Measurements from ENCODE around the gene ZDHHC16.
A peak's percentile ranks its signal among the peaks of the same experiment; 100 is the strongest.

Gene ZDHHC16

GRCh38 chr10:97498841-97499560, 53.0 kb downstream of the ZDHHC16 start, which contains the start of gene UBTD1 (continued):
- peak; percentile 68 for TF ChIP-seq ZBTB26 (tag by site-specific recombination; optimal IDR thresholded peaks at IDR 0.05)
- TF ChIP-seq, protein P1, sequence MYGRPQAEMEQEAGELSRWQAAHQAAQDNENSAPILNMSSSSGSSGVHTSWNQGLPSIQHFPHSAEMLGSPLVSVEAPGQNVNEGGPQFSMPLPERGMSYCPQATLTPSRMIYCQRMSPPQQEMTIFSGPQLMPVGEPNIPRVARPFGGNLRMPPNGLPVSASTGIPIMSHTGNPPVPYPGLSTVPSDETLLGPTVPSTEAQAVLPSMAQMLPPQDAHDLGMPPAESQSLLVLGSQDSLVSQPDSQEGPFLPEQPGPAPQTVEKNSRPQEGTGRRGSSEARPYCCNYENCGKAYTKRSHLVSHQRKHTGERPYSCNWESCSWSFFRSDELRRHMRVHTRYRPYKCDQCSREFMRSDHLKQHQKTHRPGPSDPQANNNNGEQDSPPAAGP (tag by site-specific recombination; IDR thresholded peaks at IDR 0.05): no peak
- TF ChIP-seq ZNF155 (tag by site-specific recombination; IDR thresholded peaks at IDR 0.05): no peak
- TF ChIP-seq ZNF26 (tag by site-specific recombination; IDR thresholded peaks at IDR 0.05): no peak
- TF ChIP-seq MZF1 (tag by site-specific recombination; IDR thresholded peaks at IDR 0.05; ENCODE audit: borderline replicate concordance): 0 out of 2 replicates have a peak, but pooled peaks have one; percentile 19
- no peak for TF ChIP-seq ZNF837 (tag by site-specific recombination; IDR thresholded peaks at IDR 0.05)
- TF ChIP-seq ZNF121 (tag by site-specific recombination; IDR thresholded peaks at IDR 0.05): peak; percentile 52; the same call in 1 of the 2 replicates
- no peak for TF ChIP-seq ZNF266 (tag by site-specific recombination; IDR thresholded peaks at IDR 0.05; ENCODE audit: low read depth)
- no peak for TF ChIP-seq ZNF311 (tag by site-specific recombination; IDR thresholded peaks at IDR 0.05; ENCODE audit: borderline replicate concordance)
- no peak for TF ChIP-seq ZBTB11 (tag by site-specific recombination; conservative IDR thresholded peaks at IDR 0.05; ENCODE audit: low read depth)
- TF ChIP-seq, protein P2, sequence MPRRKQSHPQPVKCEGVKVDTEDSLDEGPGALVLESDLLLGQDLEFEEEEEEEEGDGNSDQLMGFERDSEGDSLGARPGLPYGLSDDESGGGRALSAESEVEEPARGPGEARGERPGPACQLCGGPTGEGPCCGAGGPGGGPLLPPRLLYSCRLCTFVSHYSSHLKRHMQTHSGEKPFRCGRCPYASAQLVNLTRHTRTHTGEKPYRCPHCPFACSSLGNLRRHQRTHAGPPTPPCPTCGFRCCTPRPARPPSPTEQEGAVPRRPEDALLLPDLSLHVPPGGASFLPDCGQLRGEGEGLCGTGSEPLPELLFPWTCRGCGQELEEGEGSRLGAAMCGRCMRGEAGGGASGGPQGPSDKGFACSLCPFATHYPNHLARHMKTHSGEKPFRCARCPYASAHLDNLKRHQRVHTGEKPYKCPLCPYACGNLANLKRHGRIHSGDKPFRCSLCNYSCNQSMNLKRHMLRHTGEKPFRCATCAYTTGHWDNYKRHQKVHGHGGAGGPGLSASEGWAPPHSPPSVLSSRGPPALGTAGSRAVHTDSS (tag by site-specific recombination; IDR thresholded peaks at IDR 0.05): no peak
- no peak for TF ChIP-seq MEIS1 (CRISPR knock-in tag; IDR thresholded peaks at IDR 0.05; ENCODE audit: borderline replicate concordance)
- TF ChIP-seq, protein P3, sequence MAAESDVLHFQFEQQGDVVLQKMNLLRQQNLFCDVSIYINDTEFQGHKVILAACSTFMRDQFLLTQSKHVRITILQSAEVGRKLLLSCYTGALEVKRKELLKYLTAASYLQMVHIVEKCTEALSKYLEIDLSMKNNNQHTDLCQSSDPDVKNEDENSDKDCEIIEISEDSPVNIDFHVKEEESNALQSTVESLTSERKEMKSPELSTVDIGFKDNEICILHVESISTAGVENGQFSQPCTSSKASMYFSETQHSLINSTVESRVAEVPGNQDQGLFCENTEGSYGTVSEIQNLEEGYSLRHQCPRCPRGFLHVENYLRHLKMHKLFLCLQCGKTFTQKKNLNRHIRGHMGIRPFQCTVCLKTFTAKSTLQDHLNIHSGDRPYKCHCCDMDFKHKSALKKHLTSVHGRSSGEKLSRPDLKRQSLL (tag by site-specific recombination; IDR thresholded peaks at IDR 0.05): no peak
- TF ChIP-seq ZIC2 (tag by site-specific recombination; IDR thresholded peaks at IDR 0.05): peak; percentile 94
- TF ChIP-seq ZNF24 (tag by site-specific recombination; IDR thresholded peaks at IDR 0.05): no peak
- no peak for TF ChIP-seq ZNF112 (tag by site-specific recombination; IDR thresholded peaks at IDR 0.05)
- TF ChIP-seq ZNF114 (tag by site-specific recombination; IDR thresholded peaks at IDR 0.05): no peak
- TF ChIP-seq CTCF (tag by site-specific recombination; IDR thresholded peaks at IDR 0.05): no peak
- TF ChIP-seq ZNF585B (tag by site-specific recombination; IDR thresholded peaks at IDR 0.05): no peak
- TF ChIP-seq, protein P4, sequence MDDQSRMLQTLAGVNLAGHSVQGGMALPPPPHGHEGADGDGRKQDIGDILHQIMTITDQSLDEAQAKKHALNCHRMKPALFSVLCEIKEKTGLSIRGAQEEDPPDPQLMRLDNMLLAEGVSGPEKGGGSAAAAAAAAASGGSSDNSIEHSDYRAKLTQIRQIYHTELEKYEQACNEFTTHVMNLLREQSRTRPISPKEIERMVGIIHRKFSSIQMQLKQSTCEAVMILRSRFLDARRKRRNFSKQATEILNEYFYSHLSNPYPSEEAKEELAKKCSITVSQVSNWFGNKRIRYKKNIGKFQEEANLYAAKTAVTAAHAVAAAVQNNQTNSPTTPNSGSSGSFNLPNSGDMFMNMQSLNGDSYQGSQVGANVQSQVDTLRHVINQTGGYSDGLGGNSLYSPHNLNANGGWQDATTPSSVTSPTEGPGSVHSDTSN (CRISPR knock-in tag; IDR thresholded peaks at IDR 0.05): no peak
- TF ChIP-seq, protein P5, sequence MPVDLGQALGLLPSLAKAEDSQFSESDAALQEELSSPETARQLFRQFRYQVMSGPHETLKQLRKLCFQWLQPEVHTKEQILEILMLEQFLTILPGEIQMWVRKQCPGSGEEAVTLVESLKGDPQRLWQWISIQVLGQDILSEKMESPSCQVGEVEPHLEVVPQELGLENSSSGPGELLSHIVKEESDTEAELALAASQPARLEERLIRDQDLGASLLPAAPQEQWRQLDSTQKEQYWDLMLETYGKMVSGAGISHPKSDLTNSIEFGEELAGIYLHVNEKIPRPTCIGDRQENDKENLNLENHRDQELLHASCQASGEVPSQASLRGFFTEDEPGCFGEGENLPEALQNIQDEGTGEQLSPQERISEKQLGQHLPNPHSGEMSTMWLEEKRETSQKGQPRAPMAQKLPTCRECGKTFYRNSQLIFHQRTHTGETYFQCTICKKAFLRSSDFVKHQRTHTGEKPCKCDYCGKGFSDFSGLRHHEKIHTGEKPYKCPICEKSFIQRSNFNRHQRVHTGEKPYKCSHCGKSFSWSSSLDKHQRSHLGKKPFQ (tag by site-specific recombination; IDR thresholded peaks at IDR 0.05): no peak
- TF ChIP-seq ZSCAN18 (tag by site-specific recombination; IDR thresholded peaks at IDR 0.05): no peak
